Activated CD4-positive, alpha-beta memory T cell treated with anti-CD3 and anti-CD28 coated beads, Interleukin-2, amount 10 ng/mL, durations not matched to agents 7 days and 5 days (primary cell): ENCODE data around the gene CCL28. TPM values are rescaled to one million over a fixed set of nuclear protein-coding genes. Genes with fewer than 3 reads are reported as not detected.
"Not testable (repeated sequence)": the region's sequence is repeated elsewhere in the genome, so short reads cannot be mapped to it uniquely, and the experiment has no call there.

Experiments
- CTCF ChIA-PET: fragments of 350-600 bp; sonication (Branson Sonifier 250); formaldehyde crosslinking; loops from one replicate; lab custom pipeline; 2021; ENCODE audit warnings: antibody characterized with exemption, inconsistent platforms; lab: Charles Lee
- POLR2A ChIA-PET: fragments of 350-600 bp; sonication (Branson Sonifier 250); formaldehyde crosslinking; loops from one replicate; lab custom pipeline; 2021; ENCODE audit warnings: antibody characterized with exemption; lab: Charles Lee
- DNase-seq: peaks from one replicate; pipeline ENCODE4 v3.0.0-alpha.2; 2020
- H3K27ac Mint-ChIP-seq: one replicate; pipeline ENCODE4 v1.8.0; 2021; ENCODE audit warnings: mild to moderate bottlenecking, mixed read lengths
- H3K27me3 Mint-ChIP-seq: one replicate; pipeline ENCODE4 v1.8.0; 2021; ENCODE audit warnings: mixed read lengths
- H3K36me3 Mint-ChIP-seq: one replicate; pipeline ENCODE4 v1.8.0; 2021; ENCODE audit warnings: low read depth, mixed read lengths
- H3K4me1 Mint-ChIP-seq: one replicate; pipeline ENCODE4 v1.8.0; 2021; ENCODE audit warnings: mixed read lengths
- H3K4me3 Mint-ChIP-seq: one replicate; pipeline ENCODE4 v1.8.0; 2021; ENCODE audit warnings: mild to moderate bottlenecking, mixed read lengths
- H3K9me3 Mint-ChIP-seq: one replicate; pipeline ENCODE4 v1.8.0; 2021; ENCODE audit warnings: mixed read lengths
- total RNA-seq, 2 experiments: library from RNA; stranded (reverse); gene quantifications; one replicate each; pipeline ENCODE4 v1.2.3, GENCODE V29; 2021

CCL28 gene
- total RNA-seq: 10 to 100 TPM; 12.2 to 16.8 TPM

GRCh38 chr5:43412156-43412555, at the start of gene CCL28:
Gene CCL28 (minus strand): TSS chr5:43412391. CDS start chr5:43412316, 75 bp downstream.
- ChIA-PET POLR2A (interaction anchor here (1.1 kb wide), 1 partner anchor 15 kb away, joined by 4 read pairs; no protein-coding TSS in a partner anchor), CTCF (no interaction called here)
- no peaks in the 10 kb centered on the region for H3K36me3 Mint-ChIP-seq
- no peaks in the 10 kb centered on the region for H3K4me1 Mint-ChIP-seq
- no peaks in the 10 kb centered on the region for H3K27me3 Mint-ChIP-seq
- no peak within 1 kb of the TSS for H3K4me3 Mint-ChIP-seq
- H3K27ac Mint-ChIP-seq: no peak within 1 kb of the TSS
- no peaks in the 10 kb centered on the region for H3K9me3 Mint-ChIP-seq
- no peak for DNase-seq

GRCh38 chr5:43461066-43461465, 48.9 kb upstream of the CCL28 start:
- Mint-ChIP-seq H3K27me3 (no peaks in the 10 kb centered on the region), H3K27ac (no peak overlapping the region), H3K4me1 (no peaks in the 10 kb centered on the region), H3K9me3 (peaks cover 20% of the 10 kb centered on the region), H3K4me3 (no peak overlapping the region), H3K36me3 (peaks cover 63% of the 10 kb centered on the region)
- ChIA-PET POLR2A (no interaction called here), CTCF (no interaction called here)
- no peak for DNase-seq

- DNase-seq: no peak
- no peaks in the 10 kb centered on the region for H3K27me3 Mint-ChIP-seq
- peaks cover 54% of the 10 kb centered on the region for H3K36me3 Mint-ChIP-seq
- H3K9me3 Mint-ChIP-seq: peaks cover 18% of the 10 kb centered on the region
- no peak overlapping the region for H3K27ac Mint-ChIP-seq
- H3K4me1 Mint-ChIP-seq: no peaks in the 10 kb centered on the region
- ChIA-PET POLR2A (no interaction called here), CTCF (no interaction called here)
- H3K4me3 Mint-ChIP-seq: no peak overlapping the region
Measured at GRCh38 chr5:43456556-43456955, 44.4 kb upstream of the CCL28 start.

GRCh38 chr5:43441575-43441974, 29.4 kb upstream of the CCL28 start:
- H3K27ac Mint-ChIP-seq, H3K4me1 Mint-ChIP-seq, H3K27me3 Mint-ChIP-seq, DNase-seq, CTCF ChIA-PET, H3K4me3 Mint-ChIP-seq, POLR2A ChIA-PET: not testable (repeated sequence)
- Mint-ChIP-seq H3K9me3 (peaks cover 34% of the 10 kb centered on the region), H3K36me3 (peaks cover 33% of the 10 kb centered on the region)

- ChIA-PET CTCF (no interaction called here), POLR2A (no interaction called here)
- H3K4me1 Mint-ChIP-seq: no peaks in the 10 kb centered on the region
- H3K27me3 Mint-ChIP-seq: no peaks in the 10 kb centered on the region
- peaks cover 23% of the 10 kb centered on the region for H3K9me3 Mint-ChIP-seq
- no peak overlapping the region for H3K27ac Mint-ChIP-seq
- no peak for DNase-seq
- H3K36me3 Mint-ChIP-seq: peaks cover 9% of the 10 kb centered on the region
- H3K4me3 Mint-ChIP-seq: no peak overlapping the region
Measured at GRCh38 chr5:43437062-43437660, 25.0 kb upstream of the CCL28 start.

GRCh38 chr5:43433382-43433781, 21.2 kb upstream of the CCL28 start:
- Mint-ChIP-seq H3K4me1 (no peaks in the 10 kb centered on the region), H3K27me3 (no peaks in the 10 kb centered on the region), H3K36me3 (no peaks in the 10 kb centered on the region), H3K27ac (no peak overlapping the region), H3K9me3 (peaks cover 12% of the 10 kb centered on the region), H3K4me3 (no peak overlapping the region)
- CTCF ChIA-PET: no interaction called here
- DNase-seq: no peak
- POLR2A ChIA-PET: no interaction called here

GRCh38 chr5:43432486-43433375, 20.5 kb upstream of the CCL28 start:
- H3K4me1 Mint-ChIP-seq: no peaks in the 10 kb centered on the region
- no peaks in the 10 kb centered on the region for H3K36me3 Mint-ChIP-seq
- H3K9me3 Mint-ChIP-seq: peaks cover 7% of the 10 kb centered on the region
- CTCF ChIA-PET: no interaction called here
- H3K27me3 Mint-ChIP-seq: no peaks in the 10 kb centered on the region
- no peak for DNase-seq
- H3K4me3 Mint-ChIP-seq: no peak overlapping the region
- POLR2A ChIA-PET: no interaction called here
- no peak overlapping the region for H3K27ac Mint-ChIP-seq

- Mint-ChIP-seq H3K36me3 (no peaks in the 10 kb centered on the region), H3K27me3 (no peaks in the 10 kb centered on the region), H3K27ac (no peak overlapping the region), H3K9me3 (no peaks in the 10 kb centered on the region), H3K4me1 (no peaks in the 10 kb centered on the region), H3K4me3 (no peak overlapping the region)
- ChIA-PET CTCF (no interaction called here), POLR2A (interaction anchor here (1.7 kb wide), 1 partner anchor 54 kb away, joined by 6 read pairs; the partner anchor contains the start of gene TMEM267)
- no peak for DNase-seq
Measured at GRCh38 chr5:43429706-43430105, 17.5 kb upstream of the CCL28 start.

GRCh38 chr5:43429016-43429415, 16.8 kb upstream of the CCL28 start:
- H3K4me1 Mint-ChIP-seq: no peaks in the 10 kb centered on the region
- ChIA-PET CTCF (no interaction called here), POLR2A (interaction anchor here (1.7 kb wide), 1 partner anchor 55 kb away, joined by 6 read pairs; the partner anchor contains the start of gene TMEM267)
- no peaks in the 10 kb centered on the region for H3K9me3 Mint-ChIP-seq
- no peak for DNase-seq
- no peaks in the 10 kb centered on the region for H3K27me3 Mint-ChIP-seq
- H3K4me3 Mint-ChIP-seq: no peak overlapping the region
- no peak overlapping the region for H3K27ac Mint-ChIP-seq
- H3K36me3 Mint-ChIP-seq: no peaks in the 10 kb centered on the region

GRCh38 chr5:43427306-43427705, 15.1 kb upstream of the CCL28 start:
- Mint-ChIP-seq H3K9me3 (no peaks in the 10 kb centered on the region), H3K27ac (no peak overlapping the region), H3K27me3 (no peaks in the 10 kb centered on the region), H3K4me1 (no peaks in the 10 kb centered on the region), H3K4me3 (no peak overlapping the region), H3K36me3 (no peaks in the 10 kb centered on the region)
- no peak for DNase-seq
- POLR2A ChIA-PET: no interaction called here
- CTCF ChIA-PET: no interaction called here

- Mint-ChIP-seq H3K27me3 (no peaks in the 10 kb centered on the region), H3K36me3 (no peaks in the 10 kb centered on the region), H3K27ac (no peak overlapping the region), H3K4me1 (no peaks in the 10 kb centered on the region), H3K9me3 (no peaks in the 10 kb centered on the region), H3K4me3 (no peak overlapping the region)
- DNase-seq: no peak
- ChIA-PET POLR2A (no interaction called here), CTCF (interaction anchor here (0.6 to 1.0 kb wide), 3 partner anchors 19 to 335 kb away, joined by 3 read pairs; no protein-coding TSS in a partner anchor)
Measured at GRCh38 chr5:43425983-43426382, 13.8 kb upstream of the CCL28 start.

- H3K36me3 Mint-ChIP-seq, H3K27me3 Mint-ChIP-seq, H3K4me3 Mint-ChIP-seq, H3K9me3 Mint-ChIP-seq, DNase-seq, H3K4me1 Mint-ChIP-seq, CTCF ChIA-PET, H3K27ac Mint-ChIP-seq, POLR2A ChIA-PET: not testable (repeated sequence)
Measured at GRCh38 chr5:43423086-43423485, 10.9 kb upstream of the CCL28 start.

- Mint-ChIP-seq H3K27ac (no peak overlapping the region), H3K36me3 (no peaks in the 10 kb centered on the region), H3K4me1 (no peaks in the 10 kb centered on the region), H3K4me3 (no peak overlapping the region), H3K9me3 (no peaks in the 10 kb centered on the region), H3K27me3 (peaks cover 4% of the 10 kb centered on the region)
- DNase-seq: no peak
- POLR2A ChIA-PET: no interaction called here
- CTCF ChIA-PET: no interaction called here
Measured at GRCh38 chr5:43422143-43422542, 10.0 kb upstream of the CCL28 start.
